Measurements from ENCODE around the gene IPO4. TPM values are rescaled to one million over a fixed set of nuclear protein-coding genes. Genes with fewer than 3 reads are reported as not detected.
"Not testable (repeated sequence)": the region's sequence is repeated elsewhere in the genome, so short reads cannot be mapped to it uniquely, and the experiment has no call there.

IPO4 gene, protein sequence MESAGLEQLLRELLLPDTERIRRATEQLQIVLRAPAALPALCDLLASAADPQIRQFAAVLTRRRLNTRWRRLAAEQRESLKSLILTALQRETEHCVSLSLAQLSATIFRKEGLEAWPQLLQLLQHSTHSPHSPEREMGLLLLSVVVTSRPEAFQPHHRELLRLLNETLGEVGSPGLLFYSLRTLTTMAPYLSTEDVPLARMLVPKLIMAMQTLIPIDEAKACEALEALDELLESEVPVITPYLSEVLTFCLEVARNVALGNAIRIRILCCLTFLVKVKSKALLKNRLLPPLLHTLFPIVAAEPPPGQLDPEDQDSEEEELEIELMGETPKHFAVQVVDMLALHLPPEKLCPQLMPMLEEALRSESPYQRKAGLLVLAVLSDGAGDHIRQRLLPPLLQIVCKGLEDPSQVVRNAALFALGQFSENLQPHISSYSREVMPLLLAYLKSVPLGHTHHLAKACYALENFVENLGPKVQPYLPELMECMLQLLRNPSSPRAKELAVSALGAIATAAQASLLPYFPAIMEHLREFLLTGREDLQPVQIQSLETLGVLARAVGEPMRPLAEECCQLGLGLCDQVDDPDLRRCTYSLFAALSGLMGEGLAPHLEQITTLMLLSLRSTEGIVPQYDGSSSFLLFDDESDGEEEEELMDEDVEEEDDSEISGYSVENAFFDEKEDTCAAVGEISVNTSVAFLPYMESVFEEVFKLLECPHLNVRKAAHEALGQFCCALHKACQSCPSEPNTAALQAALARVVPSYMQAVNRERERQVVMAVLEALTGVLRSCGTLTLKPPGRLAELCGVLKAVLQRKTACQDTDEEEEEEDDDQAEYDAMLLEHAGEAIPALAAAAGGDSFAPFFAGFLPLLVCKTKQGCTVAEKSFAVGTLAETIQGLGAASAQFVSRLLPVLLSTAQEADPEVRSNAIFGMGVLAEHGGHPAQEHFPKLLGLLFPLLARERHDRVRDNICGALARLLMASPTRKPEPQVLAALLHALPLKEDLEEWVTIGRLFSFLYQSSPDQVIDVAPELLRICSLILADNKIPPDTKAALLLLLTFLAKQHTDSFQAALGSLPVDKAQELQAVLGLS
- polyA plus RNA-seq (ENCODE audit: insufficient read length in 3 of 3) = 10 to 100 TPM; 31.4 to 35.6 (median 33.1) TPM

DNA sequence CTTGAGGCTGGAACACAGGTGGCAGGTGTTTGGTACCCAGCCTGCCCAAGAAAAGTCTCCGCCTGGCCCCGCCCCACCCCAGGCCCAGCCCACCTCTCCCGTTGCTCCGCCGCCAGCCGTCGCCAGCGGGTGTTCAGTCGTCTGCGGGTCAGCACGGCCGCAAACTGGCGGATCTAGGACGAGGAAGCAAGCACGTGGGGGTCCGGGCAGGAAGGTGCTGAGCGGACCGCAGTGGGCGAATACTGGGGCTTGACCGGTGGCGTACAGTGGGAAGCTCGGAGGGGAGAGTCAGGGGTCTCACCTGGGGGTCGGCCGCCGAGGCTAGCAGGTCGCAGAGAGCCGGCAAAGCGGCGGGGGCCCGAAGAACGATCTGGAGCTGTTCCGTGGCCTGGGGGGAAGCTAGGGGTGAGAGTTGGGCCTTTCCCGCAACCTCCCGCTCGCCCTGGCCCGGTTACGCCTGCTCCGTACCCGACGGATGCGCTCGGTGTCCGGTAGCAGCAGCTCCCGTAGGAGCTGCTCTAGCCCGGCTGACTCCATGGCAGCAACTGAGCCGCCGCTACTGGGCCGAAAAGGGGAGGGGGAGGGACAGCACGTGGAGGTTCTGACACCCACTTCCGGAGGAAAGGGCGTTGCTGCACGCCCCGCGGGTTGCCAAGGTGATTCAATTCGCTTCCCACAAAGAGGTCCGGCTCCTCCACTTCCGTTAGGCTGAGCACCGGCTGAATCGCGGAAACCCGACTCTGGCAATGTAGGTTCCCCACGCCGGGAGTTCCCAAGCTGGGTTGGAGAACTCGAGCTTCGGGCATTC, at the start of gene IPO4:
IPO4 (minus strand) TSS at position 566 of the 808 bp plus-strand sequence; CDS start at position 537, 29 bp downstream.
- DNase-seq (ENCODE audit: low read depth in 3 of 3, low spot score in 2 of 3) = peak; percentile 83 to 94 (median 92)

DNA sequence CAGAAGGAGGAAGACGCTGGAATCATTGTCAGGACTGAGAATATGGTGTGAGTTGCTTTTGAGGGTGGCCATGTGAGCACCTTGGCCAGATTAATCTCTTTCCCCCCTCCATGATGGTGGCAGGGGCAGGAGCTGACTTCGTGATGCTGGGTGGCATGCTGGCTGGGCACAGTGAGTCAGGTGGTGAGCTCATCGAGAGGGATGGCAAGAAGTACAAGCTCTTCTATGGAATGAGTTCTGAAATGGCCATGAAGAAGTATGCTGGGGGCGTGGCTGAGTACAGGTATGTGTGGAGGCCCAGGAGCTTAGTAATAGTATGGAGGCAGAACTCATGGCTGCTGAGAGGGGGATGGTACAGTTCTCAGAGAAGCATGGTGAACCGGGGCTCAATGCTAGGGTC, 49.5 kb upstream of the IPO4 start:
- DNase-seq (ENCODE audit: low read depth in 3 of 3, low spot score in 2 of 3) = no peak

DNA sequence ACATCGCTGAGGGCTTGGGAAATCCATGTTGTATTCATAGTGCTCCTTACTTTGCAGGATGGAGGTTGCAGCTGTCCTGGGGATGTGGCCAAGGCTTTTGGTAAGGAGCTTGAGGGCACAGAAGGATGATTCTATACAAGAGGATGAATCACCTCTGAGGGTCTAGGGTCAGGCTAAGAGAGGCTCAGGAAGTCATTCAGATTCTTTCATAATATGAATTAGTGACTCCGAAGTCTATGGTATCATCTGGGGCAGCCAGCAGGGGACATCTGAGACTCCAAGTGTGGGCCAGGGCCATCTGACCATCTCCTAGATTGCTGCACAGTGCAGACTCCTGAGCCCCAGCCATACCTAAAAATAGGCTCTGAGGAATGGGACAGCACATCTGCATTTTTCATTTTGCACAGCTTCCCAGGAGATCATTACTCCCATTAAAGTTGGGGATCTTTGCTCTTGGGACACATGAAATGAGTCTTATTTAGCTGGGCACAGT, 48.9 kb upstream of the IPO4 start:
- no peak for DNase-seq (ENCODE audit: low read depth in 3 of 3, low spot score in 2 of 3)

DNA sequence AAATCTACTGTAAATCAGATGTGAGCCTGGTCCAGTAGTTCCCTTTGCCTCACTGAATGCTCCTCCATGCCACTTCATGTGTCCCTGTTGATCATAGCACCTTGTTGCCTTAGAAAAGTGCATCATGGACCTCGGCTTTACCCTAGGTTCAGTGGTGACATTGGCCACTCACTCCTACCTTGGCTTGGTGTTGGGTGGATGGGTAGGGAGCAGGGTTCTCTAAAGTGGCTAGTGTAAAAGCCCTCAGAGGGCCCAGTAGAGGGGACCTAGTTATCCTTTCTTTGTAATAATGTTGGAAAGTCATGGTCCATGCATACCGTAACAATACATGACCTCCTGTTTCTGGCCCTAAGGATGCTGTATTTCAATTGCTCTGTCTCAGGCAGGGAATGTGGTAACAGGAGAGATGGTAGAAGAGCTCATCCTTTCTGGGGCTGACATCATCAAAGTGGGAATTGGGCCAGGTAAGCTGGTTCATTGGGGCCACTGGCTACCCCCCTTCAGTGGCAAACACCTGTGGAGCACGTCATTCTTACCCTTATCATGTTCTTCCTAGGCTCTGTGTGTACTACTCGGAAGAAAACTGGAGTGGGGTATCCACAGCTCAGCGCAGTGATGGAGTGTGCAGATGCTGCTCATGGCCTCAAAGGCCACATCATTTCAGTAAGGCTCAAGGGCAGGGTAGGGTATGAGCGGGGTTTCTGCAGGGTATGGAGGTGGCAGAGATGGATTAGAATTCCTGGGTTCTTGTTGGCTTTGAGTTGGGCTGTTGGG, 48.3 kb upstream of the IPO4 start:
- DNase-seq (ENCODE audit: low read depth in 3 of 3, low spot score in 2 of 3) = no peak

DNA sequence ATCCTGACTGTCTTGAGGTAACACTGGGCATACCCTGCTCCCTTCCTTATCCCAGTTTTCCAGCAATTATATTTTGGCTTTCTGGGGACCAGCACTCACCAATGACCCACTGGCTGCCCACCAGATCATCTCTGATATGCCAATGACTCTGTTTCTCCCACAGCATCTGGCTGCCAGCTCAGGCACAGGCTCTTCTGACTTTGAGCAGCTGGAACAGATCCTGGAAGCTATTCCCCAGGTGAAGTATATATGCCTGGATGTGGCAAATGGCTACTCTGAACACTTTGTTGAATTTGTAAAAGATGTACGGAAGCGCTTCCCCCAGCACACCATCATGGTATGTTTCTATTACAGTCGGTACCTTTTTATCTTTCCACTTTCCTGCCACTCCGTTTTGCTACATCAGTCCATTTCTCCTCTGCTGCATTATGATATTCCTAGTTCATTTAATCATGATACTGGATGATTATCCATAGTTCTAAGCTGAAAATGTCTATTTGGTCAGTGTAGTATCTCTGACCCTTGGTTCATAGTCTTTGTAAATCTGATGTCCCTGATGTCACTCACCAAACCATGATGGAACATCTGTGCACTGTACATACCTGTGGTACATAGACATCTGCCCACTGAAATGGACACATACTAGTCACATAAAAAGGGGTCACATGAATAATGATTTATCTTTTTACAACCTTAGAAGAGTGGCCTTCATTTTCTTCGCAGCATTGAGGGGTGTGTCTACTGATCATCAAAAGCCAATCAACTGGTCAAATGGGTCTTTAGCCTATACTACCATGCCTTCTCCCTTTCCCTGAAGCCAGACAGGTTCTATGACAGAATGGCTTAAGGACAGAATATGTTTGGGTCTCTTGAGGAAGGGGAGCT, 47.4 kb upstream of the IPO4 start:
- DNase-seq (ENCODE audit: low read depth in 3 of 3, low spot score in 2 of 3) = no peak

DNA sequence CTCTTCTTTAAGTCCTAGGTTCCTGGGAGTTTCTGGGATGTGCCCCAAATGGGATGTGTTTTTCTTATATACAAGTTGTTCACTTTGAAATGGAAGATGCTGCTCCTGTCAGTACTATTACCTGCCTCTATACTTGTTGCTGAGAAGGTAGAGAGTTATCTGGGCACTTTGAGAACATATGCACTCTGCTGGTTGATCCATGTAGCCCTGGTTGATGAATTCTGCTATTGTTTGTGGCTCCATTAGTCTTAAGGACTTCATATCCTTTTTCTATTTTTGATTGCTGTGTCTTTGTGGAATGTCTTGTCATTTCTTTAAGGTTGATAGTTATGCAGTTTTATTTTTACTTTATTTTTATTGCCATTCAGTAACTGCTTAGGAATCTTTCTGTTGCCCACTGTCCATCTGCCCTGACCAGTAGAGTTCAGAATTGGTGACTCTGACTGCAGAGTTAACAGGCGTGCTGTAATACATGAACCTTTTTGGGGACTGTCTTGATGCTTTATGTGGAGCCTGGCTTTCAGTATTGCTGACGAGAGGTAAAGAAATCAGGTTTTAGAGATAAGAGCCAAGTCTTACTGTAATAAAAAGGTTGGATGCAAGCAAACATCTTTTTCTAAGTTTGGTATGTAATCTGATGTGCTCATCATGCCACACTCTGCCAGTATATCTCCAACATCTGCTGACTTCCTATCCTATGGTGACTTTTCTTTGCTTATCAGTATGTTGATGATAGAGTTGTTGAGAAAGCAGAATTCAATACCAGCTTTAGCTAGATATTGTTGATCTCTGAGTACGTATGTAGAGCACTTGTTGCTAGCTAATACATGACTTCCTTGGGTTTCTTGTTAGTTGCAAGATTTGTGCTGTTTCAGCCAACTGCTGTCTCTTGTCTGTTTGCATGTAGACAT, 45.7 kb upstream of the IPO4 start:
- no peak for DNase-seq (ENCODE audit: low read depth in 3 of 3, low spot score in 2 of 3)

DNA sequence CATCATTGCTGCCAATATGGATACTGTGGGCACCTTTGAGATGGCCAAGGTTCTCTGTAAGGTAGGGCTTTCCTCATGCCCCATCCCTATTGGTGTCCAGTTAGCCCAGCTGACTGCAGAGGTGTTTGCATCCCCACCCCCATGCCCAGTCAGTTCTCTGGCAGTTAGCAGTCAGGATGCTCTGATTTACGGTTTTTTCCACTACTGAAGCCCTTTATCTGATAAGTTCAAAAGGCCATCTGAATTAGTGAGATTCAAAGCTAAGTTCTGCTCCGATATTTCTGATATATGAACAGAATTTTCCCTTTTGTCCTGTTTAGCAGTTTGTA, 44.9 kb upstream of the IPO4 start:
- DNase-seq (ENCODE audit: low read depth in 3 of 3, low spot score in 2 of 3) = no peak

DNA sequence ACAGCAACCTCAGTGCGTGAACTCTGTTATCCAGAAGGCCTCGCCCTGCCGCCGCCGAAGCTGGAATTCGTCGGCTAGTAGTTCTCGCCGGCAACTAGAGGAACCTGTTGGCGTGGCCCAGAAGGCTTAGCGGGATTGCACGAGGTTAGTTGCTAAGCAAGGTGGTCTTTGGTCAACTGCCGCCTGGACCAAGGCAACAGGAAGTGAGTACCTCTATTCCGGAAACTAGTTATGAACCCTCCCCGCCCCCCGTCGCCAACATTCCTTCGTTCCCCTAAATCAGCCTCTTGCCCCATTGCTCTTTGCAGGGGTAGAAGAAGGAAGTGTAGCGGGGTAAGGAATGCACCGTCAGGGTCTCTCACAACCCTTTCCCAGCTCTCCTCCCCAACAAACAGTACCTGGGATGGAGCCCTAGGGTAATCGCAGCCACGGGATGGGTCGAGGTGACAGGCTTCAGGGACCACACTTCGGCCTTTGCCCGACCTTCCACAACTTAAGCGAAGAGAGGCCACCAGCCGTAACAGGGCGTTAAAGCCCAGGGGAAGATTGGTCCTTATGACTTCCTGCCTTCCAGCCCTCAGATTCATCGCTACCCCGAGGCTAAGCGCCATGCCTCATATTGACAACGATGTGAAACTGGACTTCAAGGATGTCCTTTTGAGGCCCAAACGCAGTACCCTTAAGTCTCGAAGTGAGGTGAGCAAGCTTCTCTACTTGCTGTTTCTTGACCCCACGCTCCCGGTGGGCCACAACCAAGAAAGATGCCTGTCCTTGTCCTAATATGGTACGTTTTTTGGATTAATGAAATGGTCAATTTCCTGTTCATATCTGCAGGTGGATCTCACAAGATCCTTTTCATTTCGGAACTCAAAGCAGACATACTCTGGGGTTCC, 44.3 kb upstream of the IPO4 start, which contains the start of gene GMPR2:
GMPR2 (plus strand) TSS at position 285 of the 893 bp plus-strand sequence; CDS start at position 610, 325 bp downstream.
- DNase-seq (ENCODE audit: low read depth in 3 of 3, low spot score in 2 of 3) = no peak

DNA sequence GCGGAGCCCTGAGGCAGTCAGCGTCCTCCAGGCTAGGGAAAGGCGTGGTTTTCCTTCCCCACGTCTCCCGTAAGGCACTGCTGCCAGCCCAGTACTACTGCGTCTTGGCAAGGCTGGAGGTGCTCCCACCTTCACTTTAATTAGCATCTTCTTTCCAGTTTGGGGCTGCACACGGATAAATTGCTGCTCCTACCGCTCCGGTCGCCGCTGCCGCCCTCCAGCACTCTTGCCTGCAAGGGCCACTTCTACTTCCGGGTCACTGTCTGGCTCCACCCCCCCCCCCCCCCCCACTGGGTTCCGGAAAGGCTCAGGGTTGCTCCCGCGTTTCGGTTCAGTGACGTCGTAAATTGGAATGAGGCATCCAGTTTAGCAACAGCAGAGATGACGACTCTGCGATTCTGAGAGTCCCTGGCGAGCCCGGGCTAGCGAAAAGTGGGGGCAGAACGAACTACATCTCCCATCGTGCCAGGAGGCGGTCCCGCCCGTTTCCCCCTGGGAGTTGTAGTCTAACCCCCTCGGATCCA, 43.6 kb upstream of the IPO4 start, which contains the start of gene NEDD8:
NEDD8 (minus strand) TSS at position 247 of the 524 bp plus-strand sequence; CDS start at position 147, 100 bp downstream.
- DNase-seq (ENCODE audit: low read depth in 3 of 3, low spot score in 2 of 3) = peak; percentile 83 to 90 (median 84)

DNA sequence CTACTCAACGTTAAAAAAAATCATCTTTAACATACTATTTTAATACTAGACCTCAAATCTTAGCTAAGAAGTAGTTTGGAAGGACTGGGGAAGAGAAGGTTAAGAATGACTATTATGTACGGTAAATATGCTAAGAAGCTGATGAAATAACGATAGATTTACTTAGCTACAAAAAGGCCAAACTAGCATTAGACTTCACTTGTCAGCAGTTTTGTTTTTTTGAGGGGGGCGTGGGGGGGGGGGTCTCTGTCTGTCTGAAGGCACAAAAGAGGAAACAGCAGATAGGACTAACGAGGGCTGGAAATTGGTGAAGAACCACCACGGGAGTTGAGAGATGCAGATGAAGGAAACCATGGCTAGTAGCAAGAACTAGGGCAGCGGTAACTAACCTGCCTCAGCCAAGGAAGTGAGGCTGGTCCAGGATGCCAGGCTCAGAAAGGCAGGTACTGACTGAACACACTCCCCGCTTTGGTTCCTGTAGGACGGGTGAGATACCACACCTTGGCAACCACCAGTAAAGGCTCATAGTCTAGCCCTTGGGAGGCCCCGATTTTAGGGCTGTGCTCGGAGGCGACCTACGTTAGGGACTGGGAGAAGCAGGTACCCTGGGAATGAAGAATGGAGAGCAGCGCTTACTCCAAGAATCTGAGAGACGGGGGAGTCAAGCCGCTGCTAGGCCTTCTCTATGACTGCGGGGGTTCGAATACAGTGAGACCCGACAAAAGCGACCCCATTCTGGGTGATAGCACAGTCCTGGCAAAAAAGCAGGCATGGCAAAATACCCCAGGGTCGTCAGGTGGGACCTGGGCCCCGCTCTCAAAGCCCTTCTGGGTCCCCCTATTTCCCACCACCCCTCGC, 42.9 kb upstream of the IPO4 start:
- no peak for DNase-seq (ENCODE audit: low read depth in 3 of 3, low spot score in 2 of 3)

DNA sequence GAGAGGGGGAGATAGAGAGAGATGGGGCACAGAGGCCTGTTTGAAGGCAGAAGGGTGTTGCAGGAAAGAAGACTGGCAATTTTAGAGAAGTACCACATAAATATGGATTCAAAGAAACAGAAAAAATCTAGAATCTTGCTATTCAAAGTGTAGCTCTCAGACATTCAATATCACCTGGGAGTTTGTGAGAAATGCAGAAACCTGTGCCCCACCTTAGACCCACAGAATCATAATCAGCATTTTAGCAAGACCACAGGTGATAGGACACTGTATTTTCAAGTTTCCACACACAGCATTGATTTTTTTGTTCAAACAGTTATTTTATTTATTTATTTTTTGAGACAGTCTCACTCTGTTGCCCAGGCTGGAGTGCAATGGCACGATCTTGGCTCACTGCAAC, 40.3 kb upstream of the IPO4 start:
- no peak for DNase-seq (ENCODE audit: low read depth in 3 of 3, low spot score in 2 of 3)

DNA sequence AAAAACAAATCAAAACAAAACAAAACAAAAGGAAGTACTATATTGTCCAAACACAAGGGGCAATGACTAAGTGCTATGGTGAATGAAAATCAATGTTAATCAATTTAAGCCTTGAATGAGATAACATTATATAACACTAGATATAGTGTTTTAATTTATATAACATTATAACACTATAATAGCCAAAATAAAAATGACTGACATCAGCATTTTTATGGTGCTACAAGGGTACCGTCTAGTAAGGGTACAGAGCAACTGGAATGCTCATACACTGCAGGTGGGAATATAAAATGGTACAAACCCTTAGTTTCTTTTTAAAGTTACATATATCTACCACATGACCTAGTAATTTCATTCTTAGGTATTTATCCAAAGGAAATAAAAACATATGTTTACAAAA, 37.9 kb upstream of the IPO4 start:
- no peak for DNase-seq (ENCODE audit: low read depth in 3 of 3, low spot score in 2 of 3)

DNA sequence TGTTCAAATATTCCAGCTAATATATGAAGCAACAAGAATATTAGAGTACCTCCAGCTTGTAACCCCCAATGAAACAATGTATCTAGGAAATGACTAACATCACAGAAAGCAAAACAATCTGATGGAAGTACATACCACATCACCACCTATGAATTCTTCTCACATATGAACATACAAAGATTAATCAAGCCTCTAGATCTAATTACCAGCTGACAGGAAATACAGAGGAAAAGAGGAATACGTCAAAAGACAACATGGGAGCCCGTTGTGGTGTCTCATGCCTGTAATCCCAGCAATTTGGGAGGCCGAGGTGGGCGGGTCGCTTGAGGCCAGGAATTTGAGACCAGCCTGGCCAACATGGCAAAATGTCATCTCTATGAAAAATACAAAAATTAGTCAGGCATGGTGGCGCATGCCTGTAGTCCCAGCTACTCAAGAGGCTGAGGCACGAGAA, 36.0 kb upstream of the IPO4 start:
- DNase-seq (ENCODE audit: low read depth in 3 of 3, low spot score in 2 of 3) = no peak

DNA sequence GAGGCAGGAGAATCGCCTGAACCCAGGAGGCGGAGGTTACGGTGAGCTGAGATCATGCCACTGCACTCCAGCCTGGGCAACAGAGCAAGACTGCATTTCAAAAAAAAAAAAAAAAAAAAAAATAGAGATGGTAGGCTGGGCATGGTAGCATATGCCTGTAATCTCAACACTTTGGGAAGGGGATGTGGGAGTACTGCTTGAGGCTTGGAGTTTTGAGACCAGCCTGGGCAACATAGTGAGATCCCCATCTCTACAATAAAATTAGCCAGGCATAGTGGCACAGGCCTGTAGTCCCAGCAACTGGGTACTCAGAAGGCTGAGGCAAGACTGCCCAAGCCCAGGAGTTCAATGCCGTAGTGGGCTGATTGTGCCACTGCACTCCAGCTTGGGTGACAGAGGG, 34.4 kb upstream of the IPO4 start:
- DNase-seq (ENCODE audit: low read depth in 3 of 3, low spot score in 2 of 3) = not testable (repeated sequence)

DNA sequence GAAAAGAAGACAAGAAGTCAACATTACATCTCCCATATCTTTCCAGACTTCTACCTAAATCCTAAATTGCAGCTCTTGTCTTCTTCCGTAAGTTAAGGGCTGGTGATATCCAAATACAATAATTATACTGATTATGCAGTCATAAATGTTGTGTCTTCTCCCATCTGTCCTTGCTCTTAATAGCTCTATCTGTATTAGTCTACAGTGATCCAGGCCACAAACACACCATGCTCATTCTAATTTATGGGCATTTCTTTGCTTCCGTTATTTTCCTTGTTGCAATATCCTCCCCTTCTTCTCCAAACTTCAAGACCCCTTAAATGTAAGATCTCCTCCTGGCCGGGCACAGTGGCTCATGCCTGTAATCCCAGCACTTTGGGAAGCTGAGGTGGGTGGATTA, 30.9 kb upstream of the IPO4 start:
- DNase-seq (ENCODE audit: low read depth in 3 of 3, low spot score in 2 of 3) = no peak
